ENCODE measurements around the gene SETBP1.

DNA sequence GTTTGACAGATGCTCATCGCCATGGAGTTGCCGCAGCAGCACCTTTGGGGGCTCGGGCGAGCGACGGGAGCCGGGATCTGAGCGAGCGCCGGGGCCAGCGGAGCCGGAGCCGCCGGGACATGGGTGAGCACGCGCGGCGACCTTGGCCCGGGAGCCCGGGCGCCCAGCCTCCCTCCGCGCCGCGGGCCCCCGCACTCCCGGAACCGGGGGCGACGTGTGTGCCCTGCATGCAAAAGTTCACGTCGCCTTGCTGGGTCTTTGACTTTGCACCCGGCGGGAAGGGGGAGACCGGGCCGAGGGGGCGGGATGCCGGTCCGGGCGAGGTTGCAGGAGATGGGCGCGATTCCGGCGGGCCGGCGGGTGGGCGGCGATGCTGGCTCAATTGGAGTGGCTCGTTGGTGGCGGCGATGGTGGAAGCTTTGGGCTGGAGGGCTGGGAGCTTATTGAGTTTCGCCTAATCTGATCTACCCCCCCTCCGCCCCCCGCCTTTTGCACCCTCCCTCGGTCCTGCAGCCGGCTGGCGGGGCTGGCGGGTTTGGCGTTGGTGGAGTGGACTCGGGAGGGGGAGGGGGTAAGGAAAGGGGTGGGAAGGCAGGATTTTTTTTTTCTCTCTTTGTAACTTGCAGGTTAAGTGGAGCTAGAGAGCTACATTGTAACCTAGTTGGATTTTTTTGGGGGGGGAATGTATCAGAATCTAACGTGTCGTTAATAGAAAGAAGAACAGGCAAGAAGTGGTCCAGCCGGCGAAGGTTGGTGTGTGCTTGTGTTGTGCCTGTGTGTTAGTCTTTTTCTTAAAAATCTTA is at the start of gene SETBP1:
- TF ChIP-seq, protein P1, sequence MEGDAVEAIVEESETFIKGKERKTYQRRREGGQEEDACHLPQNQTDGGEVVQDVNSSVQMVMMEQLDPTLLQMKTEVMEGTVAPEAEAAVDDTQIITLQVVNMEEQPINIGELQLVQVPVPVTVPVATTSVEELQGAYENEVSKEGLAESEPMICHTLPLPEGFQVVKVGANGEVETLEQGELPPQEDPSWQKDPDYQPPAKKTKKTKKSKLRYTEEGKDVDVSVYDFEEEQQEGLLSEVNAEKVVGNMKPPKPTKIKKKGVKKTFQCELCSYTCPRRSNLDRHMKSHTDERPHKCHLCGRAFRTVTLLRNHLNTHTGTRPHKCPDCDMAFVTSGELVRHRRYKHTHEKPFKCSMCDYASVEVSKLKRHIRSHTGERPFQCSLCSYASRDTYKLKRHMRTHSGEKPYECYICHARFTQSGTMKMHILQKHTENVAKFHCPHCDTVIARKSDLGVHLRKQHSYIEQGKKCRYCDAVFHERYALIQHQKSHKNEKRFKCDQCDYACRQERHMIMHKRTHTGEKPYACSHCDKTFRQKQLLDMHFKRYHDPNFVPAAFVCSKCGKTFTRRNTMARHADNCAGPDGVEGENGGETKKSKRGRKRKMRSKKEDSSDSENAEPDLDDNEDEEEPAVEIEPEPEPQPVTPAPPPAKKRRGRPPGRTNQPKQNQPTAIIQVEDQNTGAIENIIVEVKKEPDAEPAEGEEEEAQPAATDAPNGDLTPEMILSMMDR (IDR thresholded peaks at IDR 0.05; ENCODE audit: low read depth, low read length, poor library complexity, severe bottlenecking) = no peak
- no peak for TF ChIP-seq EZH2phosphoT487 (IDR thresholded peaks at IDR 0.05; ENCODE audit: borderline replicate concordance, low read length)
